Measurements from ENCODE around the gene GPC1.

The GPC1 gene

GRCh38 chr2:240397542-240397916, 37.9 kb upstream of the GPC1 start:
- no peak for DNase-seq

GRCh38 chr2:240397924-240398645, 37.4 kb upstream of the GPC1 start:
- DNase-seq = no peak

GRCh38 chr2:240398661-240399267, 36.7 kb upstream of the GPC1 start:
- DNase-seq = no peak

- DNase-seq = no peak
These were observed 35.8 kb upstream of the GPC1 start for GRCh38 chr2:240399419-240400324.

- no peak for DNase-seq
These were observed 34.9 kb upstream of the GPC1 start for GRCh38 chr2:240400371-240401161.

GRCh38 chr2:240401308-240401707, 34.2 kb upstream of the GPC1 start:
- DNase-seq = no peak

- DNase-seq = no peak
These were observed 33.5 kb upstream of the GPC1 start for GRCh38 chr2:240401781-240402551.

GRCh38 chr2:240402566-240403272, 32.7 kb upstream of the GPC1 start:
- DNase-seq = no peak

GRCh38 chr2:240403396-240404104, 31.9 kb upstream of the GPC1 start:
- no peak for DNase-seq

- no peak for DNase-seq
These were observed 31.1 kb upstream of the GPC1 start for GRCh38 chr2:240404174-240404852.

GRCh38 chr2:240405133-240405532, 30.3 kb upstream of the GPC1 start:
- DNase-seq = no peak

GRCh38 chr2:240405684-240406313, 29.7 kb upstream of the GPC1 start:
- no peak for DNase-seq

GRCh38 chr2:240407090-240407489, 28.4 kb upstream of the GPC1 start:
- DNase-seq = no peak

GRCh38 chr2:240410004-240410403, 25.5 kb upstream of the GPC1 start:
- DNase-seq = no peak

- no peak for DNase-seq
These were observed 24.7 kb upstream of the GPC1 start for GRCh38 chr2:240410808-240411207.

- DNase-seq = no peak
These were observed 24.0 kb upstream of the GPC1 start for GRCh38 chr2:240411261-240412160.

GRCh38 chr2:240412211-240412861, 23.1 kb upstream of the GPC1 start:
- DNase-seq = no peak

Measured in activated gamma-delta T cell treated with Interleukin-2 at 50 U/mL for 16 hours (primary cell).